Lower lobe of right lung (tissue), 2 donors: ENCODE results near the gene BTN2A1. TPM values are rescaled to one million over a fixed set of nuclear protein-coding genes. Genes with fewer than 3 reads are reported as not detected.

Experiments used
- ATAC-seq, 2 donors: fragments of 200-7000 bp; cut with Tn5 transposase; one replicate each; pipeline ENCODE4 v1.9.1; 2020 to 2022; ENCODE audit warnings: mild to moderate bottlenecking in 2 of 2, moderate library complexity in 2 of 2
- DNase-seq: peaks from one replicate; pipeline ENCODE4 v3.0.0-alpha.2; 2020
- H3K27ac ChIP-seq: fragments of 200-600 bp; one replicate; pipeline ENCODE4 v1.8.0; 2022
- H3K27me3 ChIP-seq: fragments of 200-600 bp; one replicate; pipeline ENCODE4 v1.8.0; 2022; ENCODE audit warnings: low read depth
- H3K36me3 ChIP-seq: fragments of 200-600 bp; one replicate; pipeline ENCODE4 v1.8.0; 2022; ENCODE audit warnings: mild to moderate bottlenecking
- H3K4me1 ChIP-seq: fragments of 200-600 bp; one replicate; pipeline ENCODE4 v1.8.0; 2022
- H3K4me3 ChIP-seq: fragments of 200-600 bp; one replicate; pipeline ENCODE4 v1.8.0; 2022; ENCODE audit warnings: mild to moderate bottlenecking
- H3K9me3 ChIP-seq: fragments of 200-600 bp; one replicate; pipeline ENCODE4 v1.8.0; 2022
- CTCF ChIP-seq: fragments of 200-600 bp; IDR thresholded peaks from one replicate; pipeline ENCODE4 v1.8.0; 2022; ENCODE audit warnings: antibody characterized with exemption, mild to moderate bottlenecking
- intact Hi-C: fragments of 100-400 bp; cut with DNase I; formaldehyde crosslinking; loops from one replicate; pipeline ENCODE4 v1.11.0; 2022
- total RNA-seq: library from RNA; stranded (reverse); fragmentation: NEBNext Ultra II Directional; extraction: Animal tissue kit (Norgen Biotek cat#: 25700); gene quantifications from one replicate; pipeline ENCODE4 v1.2.1, GENCODE V29; 2021
- donor health status: DM: no; HTN: yes; CAD: no; lungs with severe emphysema.

The BTN2A1 gene
- total RNA-seq, 1 donor from 2014 or later, result 27.0 TPM

DNA sequence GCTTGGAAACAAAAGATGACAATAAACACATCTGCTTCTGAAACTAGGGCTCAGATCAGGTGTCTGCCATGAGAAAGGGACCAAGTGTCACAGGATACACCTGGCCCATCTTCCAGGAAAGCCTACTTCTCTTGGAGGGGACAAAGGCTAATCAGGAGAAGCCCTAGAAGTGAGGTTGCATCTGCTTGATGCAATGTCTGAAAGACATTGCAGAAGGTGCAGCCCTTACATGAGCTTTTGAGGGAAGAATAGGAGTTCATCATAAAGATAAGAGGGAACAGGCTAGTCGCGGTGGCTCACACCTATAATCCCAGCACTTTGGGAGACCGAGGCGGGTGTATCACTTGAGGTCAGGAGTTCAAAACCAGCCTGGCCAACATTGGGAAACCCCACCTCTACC, 39.9 kb downstream of the BTN2A1 start:
- no peak for TF ChIP-seq CTCF
- no peaks in the 10 kb centered on the region for H3K36me3 ChIP-seq
- H3K27me3 ChIP-seq, result peaks cover 21% of the 10 kb centered on the region
- intact Hi-C loops, result no loop called here
- peaks cover 11% of the 10 kb centered on the region for H3K4me1 ChIP-seq
- no peak overlapping the region for H3K27ac ChIP-seq
- ATAC-seq (no peak), DNase-seq (no peak)
- H3K9me3 ChIP-seq, result no peaks in the 10 kb centered on the region
- H3K4me3 ChIP-seq, result no peak overlapping the region

DNA sequence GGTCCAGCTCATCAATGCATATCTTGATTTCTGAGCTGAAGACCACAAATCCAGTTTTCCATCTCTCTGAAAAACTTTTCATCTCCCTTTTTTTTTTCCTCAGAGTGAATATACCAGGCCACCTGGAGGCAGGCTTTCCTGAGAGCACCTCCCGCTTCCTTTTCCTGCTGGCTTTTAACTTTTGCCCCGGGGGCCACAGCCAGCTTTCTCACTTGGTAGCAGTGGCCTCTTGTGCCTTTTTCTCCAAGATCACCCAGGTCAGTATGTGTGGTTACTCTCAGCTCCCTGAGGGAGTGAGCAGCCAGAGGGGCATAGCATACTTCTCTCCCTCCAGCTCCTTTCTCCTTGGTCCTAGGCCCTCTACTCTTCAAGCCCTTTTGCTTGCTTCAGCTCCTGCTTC, 42.3 kb downstream of the BTN2A1 start, which contains the start of gene BTN1A1:
Gene BTN1A1, plus strand, starts transcription at position 202 of the 400 bp plus-strand sequence. CDS start 984 bp downstream, outside the sequence.
- H3K27me3 ChIP-seq, result peaks cover 27% of the 10 kb centered on the region
- H3K4me1 ChIP-seq, result peaks cover 11% of the 10 kb centered on the region
- H3K27ac ChIP-seq, result no peak within 1 kb of the TSS
- no peaks in the 10 kb centered on the region for H3K36me3 ChIP-seq
- no peak for TF ChIP-seq CTCF
- ATAC-seq (no peak), DNase-seq (no peak)
- intact Hi-C loops, result no loop called here
- H3K9me3 ChIP-seq, result no peaks in the 10 kb centered on the region
- H3K4me3 ChIP-seq, result no peak within 1 kb of the TSS

- TF ChIP-seq CTCF, result no peak
- peaks cover 27% of the 10 kb centered on the region for H3K27me3 ChIP-seq
- intact Hi-C loops, result no loop called here
- no peak overlapping the region for H3K27ac ChIP-seq
- DNase-seq, result peak; percentile 65
- H3K9me3 ChIP-seq, result no peaks in the 10 kb centered on the region
- ATAC-seq, result peak; percentile 55 to 69
- H3K4me3 ChIP-seq, result peak overlapping the region; percentile 44
- no peaks in the 10 kb centered on the region for H3K36me3 ChIP-seq
- H3K4me1 ChIP-seq, result peaks cover 11% of the 10 kb centered on the region
Observed at GRCh38 chr6:26501482-26501986, 43.8 kb downstream of the BTN2A1 start.

GRCh38 chr6:26502165-26502564, 44.4 kb downstream of the BTN2A1 start:
- Histone ChIP-seq H3K36me3 (no peaks in the 10 kb centered on the region), H3K27me3 (peaks cover 27% of the 10 kb centered on the region), H3K4me3 (no peak overlapping the region), H3K4me1 (peaks cover 11% of the 10 kb centered on the region), H3K27ac (no peak overlapping the region), H3K9me3 (no peaks in the 10 kb centered on the region)
- intact Hi-C loops, result no loop called here
- no peak for DNase-seq
- no peak for ATAC-seq
- TF ChIP-seq CTCF, result no peak

- DNase-seq (no peak), ATAC-seq (no peak)
- no peak overlapping the region for H3K4me3 ChIP-seq
- no peak for TF ChIP-seq CTCF
- intact Hi-C loops, result no loop called here
- no peak overlapping the region for H3K27ac ChIP-seq
- no peaks in the 10 kb centered on the region for H3K9me3 ChIP-seq
- H3K27me3 ChIP-seq, result peaks cover 27% of the 10 kb centered on the region
- no peaks in the 10 kb centered on the region for H3K36me3 ChIP-seq
- peaks cover 11% of the 10 kb centered on the region for H3K4me1 ChIP-seq
Observed at GRCh38 chr6:26502626-26503025, 44.9 kb downstream of the BTN2A1 start.
